Measurements from ENCODE around the gene SUV39H1. TPM values are rescaled to one million over a fixed set of nuclear protein-coding genes. Genes with fewer than 3 reads are reported as not detected.

SUV39H1 gene
- total and polyA plus RNA-seq, 2 of the 8 experiments (the other 6 are each of a cell fraction or from before 2014, with no cell fraction given), result 14.8 to 27.8 TPM

- WGBS, 2 experiments (ENCODE audit: extremely low coverage in 1 of 2, insufficient coverage in 1 of 2, insufficient read length in 1 of 2, insufficient replicate concordance in 2 of 2, low coverage in 1 of 2, low lambda C conversion rate in 2 of 2, missing lambda C conversion rate in 1 of 2), result 20% methylated on average over 3 of the region's 8 CpGs; no CpG with 5 or more reads in 1 of the 2 experiments
- TF ChIP-seq POLR2AphosphoS5 (IDR thresholded peaks at IDR 0.05; ENCODE audit: low read depth, low read length) (no peak), SP4 (IDR thresholded peaks at IDR 0.05; ENCODE audit: low read length) (no peak), SIRT6 (IDR thresholded peaks at IDR 0.05; ENCODE audit: low read length) (no peak), JUN (IDR thresholded peaks at IDR 0.05; ENCODE audit: low read depth, low read length) (no peak), HDAC6 (IDR thresholded peaks at IDR 0.05; ENCODE audit: low read depth, low read length) (no peak), CTBP2 (IDR thresholded peaks at IDR 0.05; ENCODE audit: borderline replicate concordance, insufficient read depth, insufficient read length, low read length) (no peak), CEBPB (IDR thresholded peaks at IDR 0.05; ENCODE audit: low read depth, low read length) (no peak), ASH2L (IDR thresholded peaks at IDR 0.05; ENCODE audit: low read length) (no peak), PHF8 (conservative IDR thresholded peaks at IDR 0.05; ENCODE audit: low read depth, low read length) (no peak), KDM1A (IDR thresholded peaks at IDR 0.05; ENCODE audit: borderline replicate concordance, low read length) (no peak), POU5F1 (IDR thresholded peaks at IDR 0.05; ENCODE audit: low read depth, low read length) (no peak), YY1 (IDR thresholded peaks at IDR 0.05; ENCODE audit: low read depth, low read length) (no peak), RNF2 (IDR thresholded peaks at IDR 0.05; ENCODE audit: borderline replicate concordance, low read depth, low read length, missing control alignments, poor library complexity, severe bottlenecking) (no peak), TEAD4 (IDR thresholded peaks at IDR 0.05; ENCODE audit: low read depth, low read length) (no peak)
These were observed 621 bp upstream of the SUV39H1 start for GRCh38 chrX:48695925-48696300.

More at GRCh38 chrX:48695925-48696300, 621 bp upstream of the SUV39H1 start:
- H2BK5ac ChIP-seq (ENCODE audit: low read depth, low read length), result no peak overlapping the region
- H3K9me3 ChIP-seq (ENCODE audit: insufficient read depth in 2 of 2, low read depth in 1 of 2, low read length in 1 of 2), result no peaks in the 10 kb centered on the region
- H3K23me2 ChIP-seq (ENCODE audit: low read depth, low read length), result peaks cover 3% of the 10 kb centered on the region; the same call in 1 of the 2 replicates
- H3K23ac ChIP-seq (ENCODE audit: insufficient read length), result no peak overlapping the region
- POLR2A ChIA-PET (ENCODE audit: partially characterized antibody), result interaction anchor here (1.4 to 5.0 kb wide), 4 partner anchors 9 to 216 kb away, joined by 4 to 29 read pairs (median 10); partner anchors contain the start of gene SLC35A2
- H4K8ac ChIP-seq (ENCODE audit: extremely low read depth, insufficient read depth, low read length), result no peak overlapping the region
- H4K91ac ChIP-seq (replicated peaks; ENCODE audit: insufficient read length, low read length), result no peak overlapping the region
- no peak overlapping the region for H4K5ac ChIP-seq (ENCODE audit: insufficient read length, low read depth, low read length)
- H3K36me3 ChIP-seq (ENCODE audit: control insufficient read depth in 2 of 4, insufficient read depth in 4 of 4, low read length in 3 of 4), result peaks cover 0 to 19% (median 12%) of the 10 kb centered on the region in 4 experiments; a peak in 6 of 8 replicates
- no peak overlapping the region for H2BK15ac ChIP-seq (ENCODE audit: low read length)
- no peak overlapping the region for H2AFZ ChIP-seq (ENCODE audit: low read length)
- FAIRE-seq (no peak), DNase-seq (ENCODE audit: low read depth in 1 of 2, low spot score in 2 of 2) (no peak)
- H4K20me1 ChIP-seq (replicated peaks in 1 of 2; ENCODE audit: control insufficient read depth in 1 of 2, insufficient read depth in 2 of 2, low read length in 2 of 2), result no peaks in the 10 kb centered on the region
- no peak overlapping the region for H3K18ac ChIP-seq (ENCODE audit: extremely low read depth, low read length)
- no peak overlapping the region for H2BK20ac ChIP-seq (ENCODE audit: low read length)
- H2BK12ac ChIP-seq (ENCODE audit: low read depth, low read length), result no peak overlapping the region
- no peaks in the 10 kb centered on the region for H3K79me1 ChIP-seq (ENCODE audit: low read depth, low read length)
- no peak overlapping the region for H3K4ac ChIP-seq (replicated peaks; ENCODE audit: insufficient read length, low read depth, low read length)
- peak overlapping the region; percentile 65 to 84 (median 68) for H3K4me3 ChIP-seq (ENCODE audit: extremely low read depth in 1 of 4, insufficient read depth in 2 of 4, low read depth in 3 of 4, low read length in 4 of 4)
- no peak overlapping the region for H2BK120ac ChIP-seq (replicated peaks; ENCODE audit: low read depth, low read length)
- H3K9ac ChIP-seq (replicated peaks in 1 of 4; ENCODE audit: extremely low read depth in 1 of 4, low read depth in 3 of 4, low read length in 3 of 4), result peak overlapping the region in 2 of 4 experiments; percentile 41 to 72; a peak in 1 of 7 replicates
- H3K27me3 ChIP-seq (replicated peaks in 1 of 4; ENCODE audit: control insufficient read depth in 3 of 4, extremely low read depth in 1 of 4, insufficient read depth in 3 of 4, low read length in 3 of 4), result no peaks in the 10 kb centered on the region; a peak in 1 of 7 replicates
- H3K56ac ChIP-seq (replicated peaks; ENCODE audit: insufficient read length, low read depth, low read length), result no peak overlapping the region
- peak overlapping the region; percentile 82 to 90 for H3K4me2 ChIP-seq (ENCODE audit: insufficient read depth in 1 of 2, low read depth in 2 of 2, low read length in 2 of 2)
- no peak overlapping the region for H3K27ac ChIP-seq (ENCODE audit: low read depth, low read length)
- CTCF ChIA-PET (ENCODE audit: partially characterized antibody), result interaction anchor here (0.9 to 1.5 kb wide), 2 partner anchors 48 to 106 kb away, joined by 3 to 8 read pairs; partner anchors contain the start of gene HDAC6
- H3K14ac ChIP-seq (ENCODE audit: insufficient read length), result no peak overlapping the region
- H3K79me2 ChIP-seq (ENCODE audit: control insufficient read depth in 1 of 2, insufficient read depth in 2 of 2, low read length in 2 of 2), result peaks cover 0 to 2% of the 10 kb centered on the region in 2 experiments; a peak in 1 of 4 replicates
- no peak overlapping the region for H2AK5ac ChIP-seq (ENCODE audit: low read depth, low read length)
- peaks cover 0 to 19% (median 7%) of the 10 kb centered on the region in 4 experiments; a peak in 6 of 7 replicates for H3K4me1 ChIP-seq (replicated peaks in 1 of 4; ENCODE audit: control insufficient read depth in 3 of 4, insufficient read depth in 4 of 4, low read length in 3 of 4)
